GM21529 (cell line): Measurements from ENCODE around the gene SPTBN1.

Experiments
- ATAC-seq: cut with Tn5 transposase; IDR thresholded peaks from one replicate; pipeline ENCODE4 v1.9.1; 2021; ENCODE audit not compliant: unreplicated experiment

The SPTBN1 gene

DNA sequence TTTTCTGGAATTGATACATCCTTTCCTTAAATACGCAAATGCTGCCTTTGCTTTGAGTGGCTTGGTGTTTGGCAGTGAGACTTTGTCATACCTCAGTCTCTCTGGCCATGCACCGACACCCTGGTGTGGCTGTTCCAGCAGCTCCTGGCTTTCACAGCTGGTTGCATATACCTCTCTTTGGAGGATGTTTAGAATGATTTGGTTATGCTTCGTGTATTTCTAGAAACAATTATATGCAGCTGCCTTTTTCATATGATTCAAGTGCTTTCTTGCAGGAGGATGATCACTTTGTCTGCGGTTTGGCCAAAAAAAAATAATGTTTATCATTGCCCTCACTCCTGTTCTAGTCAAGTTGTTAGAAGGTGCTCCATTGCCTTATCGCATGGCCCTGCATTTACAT, 172.3 kb downstream of the SPTBN1 start:
- no peak for ATAC-seq

DNA sequence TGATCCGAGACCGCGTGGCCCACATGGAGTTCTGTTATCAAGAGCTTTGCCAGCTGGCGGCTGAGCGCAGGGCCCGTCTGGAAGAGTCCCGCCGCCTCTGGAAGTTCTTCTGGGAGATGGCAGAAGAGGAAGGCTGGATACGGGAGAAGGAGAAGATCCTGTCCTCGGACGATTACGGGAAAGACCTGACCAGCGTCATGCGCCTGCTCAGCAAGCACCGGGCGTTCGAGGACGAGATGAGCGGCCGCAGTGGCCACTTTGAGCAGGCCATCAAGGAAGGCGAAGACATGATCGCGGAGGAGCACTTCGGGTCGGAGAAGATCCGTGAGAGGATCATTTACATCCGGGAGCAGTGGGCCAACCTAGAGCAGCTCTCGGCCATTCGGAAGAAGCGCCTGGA, 172.8 kb downstream of the SPTBN1 start:
- ATAC-seq: no peak

DNA sequence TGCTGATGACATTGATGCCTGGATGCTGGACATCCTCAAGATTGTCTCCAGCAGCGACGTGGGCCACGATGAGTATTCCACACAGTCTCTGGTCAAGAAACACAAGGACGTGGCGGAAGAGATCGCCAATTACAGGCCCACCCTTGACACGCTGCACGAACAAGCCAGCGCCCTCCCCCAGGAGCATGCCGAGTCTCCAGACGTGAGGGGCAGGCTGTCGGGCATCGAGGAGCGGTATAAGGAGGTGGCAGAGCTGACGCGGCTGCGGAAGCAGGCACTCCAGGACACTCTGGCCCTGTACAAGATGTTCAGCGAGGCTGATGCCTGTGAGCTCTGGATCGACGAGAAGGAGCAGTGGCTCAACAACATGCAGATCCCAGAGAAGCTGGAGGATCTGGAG, 173.3 kb downstream of the SPTBN1 start:
- ATAC-seq: no peak

DNA sequence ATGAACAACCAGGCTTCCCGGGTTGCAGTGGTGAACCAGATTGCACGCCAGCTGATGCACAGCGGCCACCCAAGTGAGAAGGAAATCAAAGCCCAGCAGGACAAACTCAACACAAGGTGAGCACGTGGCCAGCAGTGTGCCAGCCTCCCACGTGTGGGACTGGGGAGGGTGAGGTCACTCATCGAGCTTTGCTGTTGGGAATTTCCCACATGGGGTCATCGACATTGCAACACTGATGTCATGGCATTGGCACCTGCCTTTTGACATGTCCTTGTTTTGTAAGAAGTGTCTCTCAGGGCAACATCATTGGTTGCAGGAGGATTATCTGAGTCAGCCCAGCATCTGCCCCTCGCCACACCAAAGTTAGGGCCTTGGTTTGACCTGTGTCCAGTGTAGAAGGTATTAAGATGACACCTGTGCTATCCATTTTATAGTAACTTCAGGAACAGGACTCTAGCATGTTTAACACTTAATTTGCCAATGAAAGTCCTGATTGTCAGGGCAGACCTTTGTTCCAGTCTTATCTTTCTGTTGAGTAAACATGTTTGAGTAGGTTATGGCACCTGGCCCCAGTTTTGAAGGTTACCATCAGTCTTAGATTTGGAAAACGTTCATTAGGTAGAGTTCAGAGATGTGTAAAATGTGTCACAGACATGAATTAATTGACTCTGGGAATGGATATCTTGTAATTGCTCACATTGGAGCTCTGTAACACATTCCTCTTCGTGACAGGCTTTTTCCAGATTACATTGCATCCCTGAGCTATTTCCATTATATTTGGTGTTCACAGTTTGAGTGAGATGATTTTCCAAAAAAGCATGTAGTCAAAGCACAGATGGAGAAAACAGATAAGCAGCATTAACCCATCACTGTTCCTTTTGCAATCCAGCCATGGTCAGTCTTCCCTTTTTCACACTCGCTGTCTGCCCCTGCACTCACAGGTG, 174.1 kb downstream of the SPTBN1 start:
- no peak for ATAC-seq

DNA sequence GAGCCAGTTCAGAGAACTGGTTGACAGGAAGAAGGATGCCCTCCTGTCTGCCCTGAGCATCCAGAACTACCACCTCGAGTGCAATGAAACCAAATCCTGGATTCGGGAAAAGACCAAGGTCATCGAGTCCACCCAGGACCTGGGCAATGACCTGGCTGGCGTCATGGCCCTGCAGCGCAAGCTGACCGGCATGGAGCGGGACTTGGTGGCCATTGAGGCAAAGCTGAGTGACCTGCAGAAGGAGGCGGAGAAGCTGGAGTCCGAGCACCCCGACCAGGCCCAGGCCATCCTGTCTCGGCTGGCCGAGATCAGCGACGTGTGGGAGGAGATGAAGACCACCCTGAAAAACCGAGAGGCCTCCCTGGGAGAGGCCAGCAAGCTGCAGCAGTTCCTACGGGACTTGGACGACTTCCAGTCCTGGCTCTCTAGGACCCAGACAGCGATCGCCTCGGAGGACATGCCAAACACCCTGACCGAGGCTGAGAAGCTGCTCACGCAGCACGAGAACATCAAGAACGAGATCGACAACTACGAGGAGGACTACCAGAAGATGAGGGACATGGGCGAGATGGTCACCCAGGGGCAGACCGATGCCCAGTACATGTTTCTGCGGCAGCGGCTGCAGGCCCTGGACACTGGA, 174.9 kb downstream of the SPTBN1 start:
- ATAC-seq: no peak

DNA sequence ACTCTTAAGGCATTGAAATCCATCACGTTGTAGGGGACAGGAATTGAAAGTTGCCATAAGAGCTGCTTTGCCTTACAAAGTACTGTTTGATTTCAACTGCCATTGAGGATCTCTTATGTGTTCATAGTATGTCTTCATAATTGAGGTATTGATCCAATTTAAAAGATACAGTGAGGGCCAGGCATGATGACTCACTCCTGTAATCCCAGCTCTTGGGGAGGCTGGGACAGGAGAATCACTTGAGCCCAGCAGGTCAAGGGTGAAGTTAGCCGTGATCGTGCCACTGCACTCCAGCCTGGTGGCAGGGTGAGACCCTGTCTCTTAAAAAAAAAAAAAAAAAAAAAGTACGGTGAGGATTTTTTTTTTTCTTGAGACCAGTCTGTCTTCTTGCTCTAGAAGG, 175.6 kb downstream of the SPTBN1 start:
- no peak for ATAC-seq

DNA sequence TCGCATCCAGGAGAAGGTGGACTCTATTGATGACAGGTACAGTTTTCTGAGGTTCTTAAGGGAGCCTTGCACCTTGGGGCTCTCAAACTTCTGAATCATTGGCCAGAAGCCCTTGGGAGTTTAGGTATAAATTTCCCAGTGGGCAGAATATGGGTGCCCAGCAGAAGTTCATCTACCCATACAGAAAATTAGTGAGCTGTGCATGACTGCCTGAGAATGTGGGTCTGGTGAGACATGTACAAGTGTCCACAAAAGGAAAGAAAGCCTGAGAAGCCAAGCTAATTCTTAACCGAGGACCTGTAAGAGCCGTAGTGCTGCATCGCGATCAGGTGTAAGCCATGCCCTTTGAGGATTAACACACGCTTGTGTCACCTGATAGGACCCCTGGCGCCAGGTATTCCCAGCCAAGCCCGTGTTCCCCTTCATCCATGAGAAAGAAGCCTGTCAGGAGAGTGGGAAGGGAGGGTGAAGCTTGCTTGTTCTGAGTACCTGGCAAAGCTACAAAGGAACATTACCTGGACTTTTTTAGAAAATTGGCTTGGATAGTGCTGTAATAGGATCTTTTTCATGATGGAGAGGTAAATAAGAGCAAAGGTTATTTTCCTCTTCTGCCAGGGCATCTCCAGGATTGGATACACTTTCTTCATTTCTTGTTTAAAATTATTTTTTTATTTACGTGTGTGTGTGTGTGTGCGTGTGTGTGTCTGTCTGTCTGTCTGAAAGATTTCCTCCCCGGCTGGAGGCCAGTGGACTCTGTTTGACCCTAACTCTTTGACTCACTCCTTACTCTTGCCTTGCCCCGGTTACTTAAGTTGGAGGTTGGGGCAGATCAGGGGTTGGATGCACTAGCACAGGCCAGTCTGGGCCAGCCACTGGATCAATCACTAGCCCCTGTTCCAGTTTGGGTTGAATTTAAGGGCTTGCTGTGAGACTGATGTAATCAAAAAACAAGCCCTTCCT, 176.9 kb downstream of the SPTBN1 start:
- no peak for ATAC-seq

DNA sequence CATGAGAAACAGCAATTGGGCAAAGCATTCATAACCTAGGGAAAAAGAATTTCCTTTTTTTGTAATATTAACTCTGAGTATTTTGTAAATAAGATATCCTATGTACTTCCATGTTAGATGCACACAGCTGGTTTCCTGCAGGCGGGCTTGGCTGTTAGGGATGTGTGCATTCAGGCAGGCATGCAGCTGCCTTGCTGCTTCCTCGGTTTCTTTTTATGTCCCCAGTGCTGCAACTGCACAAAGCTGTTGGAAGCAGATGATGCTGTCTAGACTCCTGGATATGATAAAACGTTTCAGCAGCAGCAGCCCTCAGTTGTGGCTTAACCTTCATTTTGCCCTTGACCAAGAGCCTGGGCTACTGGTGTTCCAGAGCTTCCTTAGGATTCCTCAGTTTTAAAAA, 177.9 kb downstream of the SPTBN1 start:
- ATAC-seq: no peak

DNA sequence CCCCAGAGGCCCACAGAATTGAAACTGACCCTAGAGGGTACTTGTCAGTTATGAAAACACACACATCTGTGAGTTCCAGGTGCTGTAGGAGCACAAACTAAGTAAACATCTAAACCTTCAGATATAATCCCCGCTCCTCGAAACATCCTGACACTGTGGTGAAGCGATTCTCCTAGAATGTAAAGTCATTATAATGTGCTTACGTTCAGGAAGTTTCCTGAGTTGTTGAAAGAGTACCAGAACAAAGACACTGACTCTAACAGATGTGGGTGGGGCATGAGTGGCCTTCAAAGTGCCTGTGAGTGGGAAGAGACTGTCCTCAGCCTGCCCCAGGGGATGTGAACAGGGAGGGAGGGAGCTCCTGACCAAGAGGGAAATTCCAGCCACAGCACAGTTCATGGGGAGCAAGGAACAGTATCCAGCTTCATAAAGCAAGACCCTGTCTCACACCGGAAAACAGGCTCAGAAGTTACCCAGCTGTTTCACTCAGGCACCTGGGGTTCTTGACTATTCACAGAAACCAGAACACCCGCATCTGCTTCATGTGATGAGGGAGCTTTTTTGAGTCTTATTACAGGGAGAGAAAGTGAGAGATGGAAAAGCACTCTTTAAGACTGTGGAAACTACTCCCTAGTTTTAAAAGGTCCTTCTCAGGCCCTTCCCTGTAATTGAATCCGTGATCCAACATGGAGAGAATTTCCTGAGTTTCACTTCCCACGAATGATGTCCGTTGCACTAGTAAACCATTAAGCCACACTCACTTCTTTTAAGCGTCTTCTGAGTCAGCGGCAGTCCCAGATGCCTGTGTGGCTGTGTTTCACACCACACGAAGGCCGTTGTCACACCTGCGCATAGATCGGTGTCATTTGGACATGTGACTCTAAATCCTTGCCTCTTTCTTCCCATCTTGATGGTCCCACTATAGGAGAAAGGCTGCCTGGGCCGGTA, 178.7 kb downstream of the SPTBN1 start:
- peak; percentile 77 for ATAC-seq

DNA sequence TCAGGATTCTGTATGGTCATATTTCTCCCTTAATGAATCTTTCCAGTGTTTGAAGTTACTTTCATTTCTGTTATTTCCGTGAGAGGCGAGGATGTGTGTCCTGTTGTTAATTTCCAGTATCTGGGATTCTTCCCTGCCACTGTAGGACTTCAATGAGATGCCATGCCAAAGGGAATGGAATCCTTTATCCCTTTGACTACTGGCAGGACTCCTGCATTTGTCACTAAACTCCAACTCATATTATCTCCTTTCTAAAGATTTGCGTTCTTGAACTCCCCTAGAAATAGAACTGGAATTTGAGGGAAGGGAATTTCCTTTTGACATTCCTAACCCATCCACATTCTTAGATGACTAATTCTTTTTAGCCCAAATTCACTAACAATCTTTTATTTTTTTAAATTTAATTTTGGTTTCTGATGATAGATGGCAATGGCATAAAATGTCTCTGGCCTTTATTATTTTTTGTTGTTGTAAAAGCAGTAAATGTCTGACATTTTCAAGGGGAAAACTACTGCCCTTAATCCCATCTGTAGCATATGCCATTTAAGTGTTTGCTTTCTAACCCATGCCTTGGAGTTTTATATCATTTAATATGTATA, 179.5 kb downstream of the SPTBN1 start:
- no peak for ATAC-seq

DNA sequence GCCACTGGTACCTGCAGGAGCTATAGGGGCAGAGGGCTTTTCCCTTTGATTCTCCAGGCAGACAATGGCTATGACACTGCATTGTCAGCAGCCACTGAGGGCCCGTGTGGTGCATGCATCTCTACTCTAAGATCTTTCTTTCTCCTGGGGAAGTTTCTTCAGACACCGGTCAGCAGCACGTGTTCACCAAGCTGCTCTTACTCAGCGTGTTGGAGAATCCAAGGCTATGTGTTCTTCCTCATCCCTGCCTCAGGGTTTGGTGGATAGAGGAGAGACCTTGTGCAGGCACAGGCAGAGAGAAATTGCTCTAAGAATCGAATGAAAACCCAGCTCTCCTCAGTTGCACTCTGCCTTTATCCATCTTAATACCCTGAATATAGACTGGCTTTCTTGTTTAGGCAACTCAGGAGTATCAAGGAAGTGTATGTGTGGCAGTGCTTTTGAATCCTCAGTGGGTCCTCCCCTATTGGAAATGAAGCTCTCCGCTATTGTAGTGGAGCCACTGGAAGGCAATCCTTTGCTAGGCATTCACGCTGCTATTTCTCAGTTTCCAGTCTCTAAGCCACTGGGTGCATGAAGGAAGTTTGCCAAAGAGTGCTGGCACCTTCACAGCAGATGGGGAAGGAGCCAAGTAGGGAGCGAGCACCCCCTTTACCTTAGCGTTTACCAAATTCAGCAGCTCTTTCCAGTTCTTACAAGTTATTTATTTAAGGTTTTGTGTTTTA, 180.4 kb downstream of the SPTBN1 start:
- no peak for ATAC-seq

DNA sequence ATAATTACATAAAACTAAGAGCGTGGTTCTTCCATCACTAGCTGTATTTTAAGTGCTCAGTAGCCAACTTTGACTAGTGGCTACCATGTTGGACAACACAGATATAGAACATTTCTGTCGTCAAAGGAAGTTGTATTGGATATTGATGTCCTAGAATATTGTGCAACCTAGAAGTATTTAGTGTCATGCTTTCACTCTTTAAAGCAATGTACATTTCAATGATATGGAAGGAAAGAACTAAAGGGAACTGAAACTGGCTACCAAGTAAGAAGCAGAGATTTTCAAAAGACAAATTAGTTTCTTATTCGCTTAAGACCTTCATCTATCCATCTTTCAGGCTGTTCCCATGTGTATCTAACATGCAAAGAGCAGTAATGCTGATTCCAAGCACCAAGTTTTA, 182.0 kb downstream of the SPTBN1 start:
- peak; percentile 27 for ATAC-seq

DNA sequence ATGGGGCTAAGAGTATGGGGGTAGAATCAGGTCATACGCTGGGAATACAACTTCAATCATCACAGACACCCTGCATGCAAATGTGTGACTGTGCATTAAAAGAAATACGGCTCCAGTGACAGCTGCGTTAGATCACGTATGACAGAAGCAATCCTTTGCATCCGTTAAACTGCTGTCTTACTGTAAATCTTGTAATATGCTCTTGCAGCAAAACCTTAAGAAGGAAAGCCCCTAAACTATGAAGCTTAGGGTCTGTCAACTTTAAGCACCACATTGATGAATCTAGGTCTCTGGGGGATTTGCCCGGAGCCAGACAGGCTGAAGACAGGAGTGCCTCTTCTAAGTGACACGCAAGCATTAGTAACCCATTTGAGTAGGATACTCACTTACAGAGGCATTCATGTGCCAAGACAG, 182.7 kb downstream of the SPTBN1 start:
- ATAC-seq: no peak

DNA sequence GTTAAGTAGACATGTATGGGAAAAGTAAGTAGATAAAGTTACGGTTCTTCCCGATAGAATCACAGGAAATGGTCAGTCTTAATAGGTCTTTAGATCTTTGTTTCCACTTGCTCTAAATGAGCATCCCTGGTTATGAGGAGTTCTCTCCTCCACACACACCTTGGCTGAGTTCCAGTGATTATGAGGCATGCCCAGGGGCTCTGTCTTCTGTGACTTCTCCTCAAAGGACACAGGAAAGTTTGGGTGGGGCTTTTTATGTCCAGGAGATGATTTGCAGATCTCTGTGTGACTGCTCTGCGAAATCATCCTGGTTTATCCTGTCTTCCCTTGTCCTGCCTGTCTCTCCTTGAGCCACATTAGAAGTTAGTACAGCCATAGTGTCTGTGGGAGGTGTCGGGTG, 183.5 kb downstream of the SPTBN1 start:
- ATAC-seq: no peak

DNA sequence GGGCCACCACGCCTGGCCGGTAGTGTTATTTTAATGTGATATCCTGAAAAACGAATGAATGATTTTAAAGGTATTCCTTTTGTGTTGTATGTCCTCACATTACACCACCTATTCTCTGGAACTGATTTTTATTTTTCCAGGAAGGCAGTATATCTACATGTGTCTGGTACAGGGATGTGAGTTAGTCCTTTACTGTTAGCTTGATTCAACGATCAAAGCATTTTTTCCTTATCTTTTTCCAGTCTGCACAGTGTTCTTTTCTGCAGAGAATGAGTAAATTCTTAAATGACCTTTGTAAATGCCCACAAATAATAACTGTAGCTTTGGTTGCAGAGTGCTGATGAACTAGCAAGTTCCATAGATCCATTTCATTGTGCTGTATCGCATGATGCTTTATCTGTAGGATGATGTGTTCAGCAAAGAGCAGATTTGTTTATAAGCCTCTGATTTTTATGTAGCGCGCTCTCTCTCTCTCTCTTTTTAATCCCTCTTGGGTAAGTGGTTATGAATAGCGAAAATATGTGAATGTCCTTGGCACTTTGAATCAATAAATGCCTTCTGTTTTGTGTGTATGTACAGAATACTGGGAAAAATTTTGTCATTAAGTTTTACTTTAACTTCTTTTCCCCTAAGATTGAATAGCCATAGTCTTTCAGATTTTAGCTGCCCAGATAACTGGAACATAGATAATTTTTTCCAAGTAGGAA, 184.9 kb downstream of the SPTBN1 start:
- no peak for ATAC-seq

DNA sequence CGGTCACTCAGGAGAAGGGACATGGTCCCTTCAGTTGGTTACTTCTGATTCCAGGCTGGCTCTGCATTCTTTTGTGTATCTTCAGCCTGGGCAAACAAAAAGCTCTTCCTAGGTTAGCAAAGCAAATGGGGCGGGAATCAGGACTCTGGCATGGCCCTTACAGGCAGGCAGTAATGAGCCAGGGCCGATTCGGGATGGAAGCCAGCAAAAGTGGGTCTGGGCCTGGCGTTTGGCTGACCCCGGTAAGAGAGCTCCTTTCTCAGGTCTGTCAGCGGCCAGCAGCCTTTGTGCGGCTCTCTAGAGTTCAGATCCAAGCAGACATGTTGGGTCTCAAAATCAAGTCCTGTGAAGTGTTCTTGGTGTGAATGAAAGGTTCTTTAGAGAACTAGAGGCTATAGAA, 185.9 kb downstream of the SPTBN1 start:
- ATAC-seq: no peak

DNA sequence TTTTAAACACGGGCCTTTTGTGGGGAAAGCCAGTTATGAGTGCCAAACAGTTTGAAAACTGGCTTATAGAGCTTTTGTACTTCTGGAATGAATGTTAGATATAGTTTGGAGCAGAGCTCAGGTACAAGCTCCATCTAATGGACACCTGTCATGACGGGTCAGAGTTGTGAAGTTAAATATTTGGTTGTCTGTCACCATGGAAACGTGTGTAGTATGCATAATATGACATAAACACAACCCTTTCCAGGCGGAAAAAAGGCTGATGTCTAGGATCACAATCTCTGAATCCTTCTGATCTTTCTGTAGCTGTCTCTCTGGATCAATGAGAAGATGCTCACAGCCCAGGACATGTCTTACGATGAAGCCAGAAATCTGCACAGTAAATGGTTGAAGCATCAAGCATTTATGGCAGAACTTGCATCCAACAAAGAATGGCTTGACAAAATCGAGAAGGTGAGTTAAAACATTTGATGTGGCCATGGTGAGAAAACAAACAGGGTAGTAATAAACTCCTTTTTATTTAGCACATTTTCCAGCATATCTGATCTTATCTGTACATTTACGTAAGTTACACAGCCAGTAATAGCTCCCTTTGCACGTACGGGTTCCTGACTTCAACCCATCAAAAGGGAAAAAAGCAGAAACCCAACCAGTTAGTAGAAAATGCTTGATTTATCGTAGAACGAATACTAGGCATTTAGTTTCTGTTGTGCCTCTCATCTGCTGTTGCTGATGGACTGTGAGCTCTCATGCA, 186.7 kb downstream of the SPTBN1 start:
- ATAC-seq: no peak

DNA sequence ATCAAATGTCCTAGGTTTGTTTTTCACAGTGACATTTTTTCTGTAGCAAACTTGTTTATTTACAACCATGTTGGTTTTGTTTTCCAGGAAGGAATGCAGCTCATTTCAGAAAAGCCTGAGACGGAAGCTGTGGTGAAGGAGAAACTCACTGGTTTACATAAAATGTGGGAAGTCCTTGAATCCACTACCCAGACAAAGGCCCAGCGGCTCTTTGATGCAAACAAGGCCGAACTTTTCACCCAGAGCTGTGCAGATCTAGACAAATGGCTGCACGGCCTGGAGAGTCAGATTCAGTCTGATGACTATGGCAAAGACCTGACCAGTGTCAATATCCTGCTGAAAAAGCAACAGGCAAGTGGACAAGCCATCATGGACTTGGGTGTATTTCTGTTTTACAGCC, 188.1 kb downstream of the SPTBN1 start:
- no peak for ATAC-seq
